Retinal pigment epithelial cell (primary cell): Measurements from ENCODE around the gene ARHGAP44.
"Not testable (repeated sequence)": the region's sequence is repeated elsewhere in the genome, so short reads cannot be mapped to it uniquely, and the experiment has no call there.

Experiments
- DNase-seq: peaks from one replicate; pipeline ENCODE4 v3.0.0-alpha.2; 2010; ENCODE audit warnings: low read depth
- H3K4me3 ChIP-seq: 2 replicates; pipeline ENCODE4 v1.5.1; 2011; ENCODE audit warnings: mild to moderate bottlenecking, low read length, control low read depth, moderate library complexity
- CTCF ChIP-seq: conservative IDR thresholded peaks from 2 replicates; pipeline ENCODE4 v1.5.1; 2011; ENCODE audit warnings: low read depth, low read length, control low read depth, inconsistent platforms

ARHGAP44 gene

GRCh38 chr17:12866244-12866643, 76.9 kb downstream of the ARHGAP44 start:
- TF ChIP-seq CTCF = no peak
- H3K4me3 ChIP-seq = no peak overlapping the region
- DNase-seq = no peak

GRCh38 chr17:12867726-12868125, 78.4 kb downstream of the ARHGAP44 start:
- no peak for TF ChIP-seq CTCF
- DNase-seq = no peak
- H3K4me3 ChIP-seq = no peak overlapping the region

- H3K4me3 ChIP-seq, DNase-seq: not testable (repeated sequence)
Observed at GRCh38 chr17:12873415-12874125, 84.3 kb downstream of the ARHGAP44 start.

GRCh38 chr17:12877953-12878669, 88.8 kb downstream of the ARHGAP44 start:
- no peak for TF ChIP-seq CTCF
- DNase-seq = no peak
- no peak overlapping the region for H3K4me3 ChIP-seq

- not testable (repeated sequence) for DNase-seq
Observed at GRCh38 chr17:12879096-12879495, 89.8 kb downstream of the ARHGAP44 start.

GRCh38 chr17:12883472-12883871, 94.2 kb downstream of the ARHGAP44 start:
- TF ChIP-seq CTCF = no peak
- DNase-seq = no peak
- H3K4me3 ChIP-seq = no peak overlapping the region

More at GRCh38 chr17:12879096-12879495, 89.8 kb downstream of the ARHGAP44 start:
- H3K4me3 ChIP-seq = not testable (repeated sequence)

- TF ChIP-seq CTCF = no peak
Observed at GRCh38 chr17:12887088-12887487, 97.8 kb downstream of the ARHGAP44 start.

GRCh38 chr17:12896180-12896785, 107.0 kb downstream of the ARHGAP44 start:
- no peak for DNase-seq
- no peak for TF ChIP-seq CTCF
- no peak overlapping the region for H3K4me3 ChIP-seq

More at GRCh38 chr17:12887088-12887487, 97.8 kb downstream of the ARHGAP44 start:
- no peak for DNase-seq
- no peak overlapping the region for H3K4me3 ChIP-seq
